ENCODE data around the gene AMBRA1.

GRCh38 chr11:46362156-46363030 is 231.4 kb downstream of the AMBRA1 start:
- TF ChIP-seq POLR2A (IDR thresholded peaks at IDR 0.05) (no peak), CTCF (IDR thresholded peaks at IDR 0.05) (no peak)
